Endothelial cell (in vitro differentiated cells): Measurements from ENCODE around the gene CAPN7. TPM values are rescaled to one million over a fixed set of nuclear protein-coding genes. Genes with fewer than 3 reads are reported as not detected.

Experiments used
- DNase-seq: peaks from one replicate; pipeline ENCODE4 v3.0.0; 2021; ENCODE audit warnings: low spot score
- H3K27ac Mint-ChIP-seq: one replicate; pipeline ENCODE4 v1.8.0; 2021; ENCODE audit warnings: mixed read lengths, inconsistent platforms; ENCODE audit not compliant: unreplicated experiment
- H3K27me3 Mint-ChIP-seq: one replicate; pipeline ENCODE4 v1.8.0; 2021; ENCODE audit warnings: mild to moderate bottlenecking, moderate library complexity, mixed read lengths, inconsistent platforms; ENCODE audit not compliant: unreplicated experiment
- H3K36me3 Mint-ChIP-seq: one replicate; pipeline ENCODE4 v1.8.0; 2021; ENCODE audit warnings: mild to moderate bottlenecking, low read depth, mixed read lengths, inconsistent platforms; ENCODE audit not compliant: unreplicated experiment
- H3K4me1 Mint-ChIP-seq: one replicate; pipeline ENCODE4 v1.8.0; 2021; ENCODE audit warnings: mild to moderate bottlenecking, mixed read lengths, inconsistent platforms; ENCODE audit not compliant: unreplicated experiment
- H3K4me3 Mint-ChIP-seq: one replicate; pipeline ENCODE4 v1.8.0; 2021; ENCODE audit warnings: mild to moderate bottlenecking, mixed read lengths, inconsistent platforms; ENCODE audit not compliant: unreplicated experiment
- H3K9me3 Mint-ChIP-seq: one replicate; pipeline ENCODE4 v1.8.0; 2021; ENCODE audit warnings: mixed read lengths, inconsistent platforms; ENCODE audit not compliant: unreplicated experiment
- total RNA-seq: library from RNA; stranded (reverse); fragmentation: NEBNext Ultra II Directional; extraction: Animal tissue kit (Norgen Biotek cat#: 25700); gene quantifications from one replicate; pipeline ENCODE4 v1.2.1, GENCODE V29; 2021; ENCODE audit not compliant: unreplicated experiment
- TF ChIP-seq, protein P1 (sequence below): fragments of 200-600 bp; sonication (generic); IDR thresholded peaks from one replicate; pipeline ENCODE4 v1.5.0; 2021; ENCODE audit warnings: antibody characterized with exemption; ENCODE audit not compliant: unreplicated experiment

CAPN7 gene
- total RNA-seq, 1 donor from 2014 or later, result 25.9 TPM

DNA sequence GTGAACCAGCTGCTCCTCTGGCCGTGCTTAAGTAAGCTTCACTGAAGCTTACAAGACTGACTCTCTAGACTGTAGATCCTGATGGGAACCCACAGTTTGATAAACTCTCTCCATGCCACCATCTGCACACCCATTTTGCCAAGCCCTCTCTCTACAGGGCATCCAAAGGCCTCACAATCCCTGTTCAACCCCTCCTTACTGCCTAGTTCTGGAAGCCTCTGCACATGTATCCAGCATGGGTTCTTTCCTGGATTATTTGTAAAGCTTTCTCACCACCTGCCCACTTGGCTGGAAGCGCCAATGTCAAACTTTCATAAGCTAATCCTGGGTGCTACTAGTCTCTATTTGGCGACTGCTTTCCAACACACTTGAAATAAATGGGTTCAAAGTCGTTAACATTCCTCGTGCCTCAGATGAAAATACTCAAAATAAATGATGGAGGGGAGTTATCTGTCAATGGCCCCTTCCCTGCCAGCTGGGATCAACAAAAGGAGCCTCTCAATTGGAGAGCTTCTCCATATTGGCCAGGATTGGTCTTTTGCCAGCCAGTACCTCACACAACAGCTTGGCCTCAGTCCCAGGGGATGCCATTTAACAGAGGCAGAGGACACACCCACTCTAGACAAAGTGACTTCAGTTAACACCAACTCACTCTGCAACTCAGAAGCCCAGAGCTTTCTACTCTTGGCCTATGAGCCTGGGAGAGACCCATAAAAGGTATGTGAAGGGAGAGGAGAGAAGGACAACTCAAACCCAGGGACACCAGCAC lies 78.3 kb downstream of the CAPN7 start:
- Mint-ChIP-seq H3K27ac (no peak overlapping the region), H3K4me3 (no peak overlapping the region), H3K36me3 (peaks cover 14% of the 10 kb centered on the region), H3K27me3 (no peaks in the 10 kb centered on the region), H3K4me1 (peaks cover 35% of the 10 kb centered on the region), H3K9me3 (no peaks in the 10 kb centered on the region)
- TF ChIP-seq, protein P1, sequence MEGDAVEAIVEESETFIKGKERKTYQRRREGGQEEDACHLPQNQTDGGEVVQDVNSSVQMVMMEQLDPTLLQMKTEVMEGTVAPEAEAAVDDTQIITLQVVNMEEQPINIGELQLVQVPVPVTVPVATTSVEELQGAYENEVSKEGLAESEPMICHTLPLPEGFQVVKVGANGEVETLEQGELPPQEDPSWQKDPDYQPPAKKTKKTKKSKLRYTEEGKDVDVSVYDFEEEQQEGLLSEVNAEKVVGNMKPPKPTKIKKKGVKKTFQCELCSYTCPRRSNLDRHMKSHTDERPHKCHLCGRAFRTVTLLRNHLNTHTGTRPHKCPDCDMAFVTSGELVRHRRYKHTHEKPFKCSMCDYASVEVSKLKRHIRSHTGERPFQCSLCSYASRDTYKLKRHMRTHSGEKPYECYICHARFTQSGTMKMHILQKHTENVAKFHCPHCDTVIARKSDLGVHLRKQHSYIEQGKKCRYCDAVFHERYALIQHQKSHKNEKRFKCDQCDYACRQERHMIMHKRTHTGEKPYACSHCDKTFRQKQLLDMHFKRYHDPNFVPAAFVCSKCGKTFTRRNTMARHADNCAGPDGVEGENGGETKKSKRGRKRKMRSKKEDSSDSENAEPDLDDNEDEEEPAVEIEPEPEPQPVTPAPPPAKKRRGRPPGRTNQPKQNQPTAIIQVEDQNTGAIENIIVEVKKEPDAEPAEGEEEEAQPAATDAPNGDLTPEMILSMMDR, result no peak
- DNase-seq, result no peak

DNA sequence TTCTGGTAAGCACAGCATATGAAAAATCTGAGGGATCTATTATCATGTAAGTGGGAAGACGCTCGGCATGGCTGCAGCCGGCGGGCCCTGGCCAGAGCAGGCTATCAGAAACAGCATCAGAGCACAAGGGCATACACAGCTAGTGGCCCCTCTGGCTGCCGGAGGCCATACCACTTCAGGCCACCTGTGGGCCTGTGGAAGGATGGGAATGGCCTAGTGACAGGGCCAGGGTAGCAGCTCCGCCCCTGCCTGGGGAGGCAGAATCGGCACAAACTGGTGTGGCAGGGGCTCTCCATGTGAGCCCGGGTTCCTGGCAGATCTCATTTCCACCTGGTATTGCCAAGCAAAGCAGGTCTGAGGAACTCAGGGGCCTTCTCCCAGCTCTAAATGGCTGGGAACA lies 80.0 kb downstream of the CAPN7 start:
- H3K36me3 Mint-ChIP-seq, result peaks cover 17% of the 10 kb centered on the region
- peak overlapping the region; percentile 26 for H3K4me3 Mint-ChIP-seq
- H3K27me3 Mint-ChIP-seq, result no peaks in the 10 kb centered on the region
- DNase-seq, result no peak
- TF ChIP-seq, protein P1, result no peak
- peaks cover 29% of the 10 kb centered on the region for H3K4me1 Mint-ChIP-seq
- no peak overlapping the region for H3K27ac Mint-ChIP-seq
- no peaks in the 10 kb centered on the region for H3K9me3 Mint-ChIP-seq

DNA sequence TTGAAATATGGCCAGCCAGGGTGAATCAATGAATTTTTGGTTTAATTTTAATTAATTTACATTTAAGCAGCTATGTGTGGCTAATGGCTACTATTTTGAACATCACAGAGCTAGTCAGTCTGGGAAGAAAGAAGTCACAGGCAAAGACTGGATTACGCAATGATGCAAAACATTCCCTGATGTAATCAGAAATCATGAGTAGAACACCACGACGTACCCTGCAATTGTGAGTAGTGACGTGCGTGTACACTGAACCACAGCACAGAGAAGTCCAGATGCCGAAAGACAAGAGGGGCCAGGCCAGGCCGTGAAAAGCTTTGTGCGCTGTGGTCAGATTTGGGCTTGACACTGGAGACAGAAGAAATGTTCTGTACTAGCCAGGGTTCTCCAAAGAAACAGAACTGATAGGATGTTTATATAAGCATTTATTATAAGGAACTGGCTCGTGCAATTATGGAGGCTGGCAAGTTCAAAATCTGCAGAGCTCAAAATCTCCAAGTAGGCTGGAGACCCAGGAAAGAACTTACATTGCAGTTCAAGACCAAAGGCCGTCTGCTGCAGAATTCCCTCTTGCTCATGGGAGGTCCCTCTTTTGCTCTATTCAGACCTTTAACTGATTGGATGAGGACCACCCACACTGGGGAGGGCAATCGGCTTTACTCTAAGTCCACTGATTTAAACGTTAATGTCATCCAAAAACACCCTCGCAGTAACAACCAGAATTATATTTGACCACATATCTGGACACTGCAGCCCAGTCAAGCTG lies 81.7 kb downstream of the CAPN7 start:
- TF ChIP-seq, protein P1, result no peak
- Mint-ChIP-seq H3K27ac (no peak overlapping the region), H3K4me1 (peaks cover 31% of the 10 kb centered on the region), H3K36me3 (peaks cover 24% of the 10 kb centered on the region), H3K4me3 (no peak overlapping the region), H3K9me3 (no peaks in the 10 kb centered on the region), H3K27me3 (no peaks in the 10 kb centered on the region)
- no peak for DNase-seq

DNA sequence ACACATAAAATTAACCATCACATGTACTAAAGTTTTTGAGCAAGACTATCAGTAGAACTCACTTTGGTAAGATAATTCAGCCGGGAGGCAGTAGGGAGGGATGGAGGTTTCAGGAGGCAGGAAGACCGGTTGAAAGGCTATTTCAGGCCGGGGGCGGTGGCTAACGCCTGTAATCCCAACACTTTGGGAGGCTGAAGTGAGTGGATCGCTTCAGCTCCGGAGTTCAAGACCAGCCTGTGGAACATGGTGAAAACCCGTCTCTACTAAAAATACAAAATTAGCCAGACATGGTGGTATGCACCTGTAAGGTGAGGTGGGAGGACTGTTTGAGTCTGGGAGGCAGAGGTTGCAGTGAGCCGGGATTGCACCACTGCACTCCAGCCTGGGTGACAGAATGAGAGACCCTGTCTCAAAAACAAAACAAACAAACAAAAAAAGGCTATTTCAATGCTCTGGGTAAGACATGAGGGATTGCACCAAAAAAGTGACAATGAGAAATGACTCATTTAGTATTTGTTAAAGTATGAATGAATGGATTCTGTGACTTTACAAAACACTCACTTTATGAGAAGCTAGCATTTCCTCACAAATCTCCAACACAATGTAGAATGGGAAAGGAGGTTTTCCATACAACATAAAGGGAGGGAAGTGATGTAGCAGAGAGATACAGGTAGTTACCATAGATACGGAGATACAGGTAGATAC lies 82.4 kb downstream of the CAPN7 start:
- Mint-ChIP-seq H3K4me1 (peaks cover 35% of the 10 kb centered on the region), H3K36me3 (peaks cover 31% of the 10 kb centered on the region), H3K27me3 (no peaks in the 10 kb centered on the region), H3K9me3 (no peaks in the 10 kb centered on the region), H3K27ac (peak overlapping the region; percentile 13), H3K4me3 (no peak overlapping the region)
- TF ChIP-seq, protein P1, result no peak
- DNase-seq, result no peak
